Lung (tissue), 12 donors: ENCODE results near the gene FMN1. TPM values are rescaled to one million over a fixed set of nuclear protein-coding genes. Genes with fewer than 3 reads are reported as not detected.

Experiments used
- ATAC-seq: fragments of 200-7000 bp; cut with Tn5 transposase; one replicate; pipeline ENCODE4 v1.9.1; 2020; ENCODE audit warnings: moderate number of reproducible peaks; ENCODE audit not compliant: insufficient read depth, low FRiP score
- DNase-seq, 3 donors: peaks; one replicate each; pipeline ENCODE4 v3.0.0-alpha.2; 2013 to 2017
- H3K27ac ChIP-seq, 2 donors: one replicate each; pipeline ENCODE4 v1.5.1; 2013; ENCODE audit warnings: mild to moderate bottlenecking in 2 of 2, moderate library complexity in 2 of 2, control low read depth in 1 of 2, inconsistent platforms in 1 of 2, low read depth in 1 of 2, low read length in 1 of 2
- H3K27me3 ChIP-seq, 3 donors: one replicate each; pipeline ENCODE4 v1.5.1; 2013; ENCODE audit warnings: low read length in 2 of 3; ENCODE audit not compliant: control insufficient read depth in 3 of 3, insufficient read depth in 3 of 3
- H3K36me3 ChIP-seq, 4 donors: one replicate each; pipeline ENCODE4 v1.5.1; 2013; ENCODE audit warnings: low read length in 4 of 4, mild to moderate bottlenecking in 1 of 4, moderate library complexity in 1 of 4; ENCODE audit not compliant: control insufficient read depth in 4 of 4, insufficient read depth in 4 of 4
- H3K4me1 ChIP-seq, 5 donors: one replicate each; pipeline ENCODE4 v1.5.1; 2013; ENCODE audit warnings: low read length in 5 of 5, mild to moderate bottlenecking in 2 of 5, moderate library complexity in 1 of 5; ENCODE audit not compliant: control insufficient read depth in 5 of 5, insufficient read depth in 5 of 5
- H3K4me3 ChIP-seq: one replicate; pipeline ENCODE4 v1.5.1; 2013; ENCODE audit warnings: mild to moderate bottlenecking, control low read depth, moderate library complexity
- H3K9ac ChIP-seq, 2 donors: one replicate each; pipeline ENCODE4 v1.5.1; 2013; ENCODE audit warnings: low read length in 2 of 2, control low read depth in 1 of 2; ENCODE audit not compliant: insufficient read depth in 1 of 2
- H3K9me3 ChIP-seq, 4 donors: one replicate each; pipeline ENCODE4 v1.5.1; 2013; ENCODE audit warnings: low read length in 3 of 4, mild to moderate bottlenecking in 1 of 4, moderate library complexity in 1 of 4; ENCODE audit not compliant: control insufficient read depth in 4 of 4, insufficient read depth in 3 of 4
- CTCF ChIP-seq: IDR thresholded peaks from 2 replicates; pipeline ENCODE4 v1.5.1; 2012; ENCODE audit warnings: mild to moderate bottlenecking; ENCODE audit errors: control extremely low read depth, extremely low read depth
- WGBS, 2 donors: extraction: QIAGEN DNeasy Blood & Tissue Kit; methylation state at CpG; one replicate each; pipeline ENCODE4 v1.1.7; 2013; 5-methylcytosine and 5-hydroxymethylcytosine counted together
- polyA plus RNA-seq, 2 donors: library from polyadenylated mRNA; stranded (reverse); fragments of 200-250 nt; gene quantifications; one replicate each; pipeline ENCODE4 v1.2.1, GENCODE V29; 2013
- total RNA-seq, 2 donors: library from RNA; depleted of rRNA in 1 of 2; stranded (reverse); fragments of >200 nt in 1 of 2; gene quantifications; one replicate each; pipeline ENCODE4 v1.2.1, GENCODE V29; 2014 to 2021
- donor health status: control.
- donor health status: control.
- donor health status: Bipolar disorder and iron deficiency.
- donor health status: healthy.
- donor health status: DM: yes; HTN: yes; CAD: no.

The FMN1 gene
- total and polyA plus RNA-seq, 4 donors = 4.6 to 45.2 (median 15.7) TPM

- no peaks in the 10 kb centered on the region for H3K27me3 ChIP-seq
These were observed 85.2 kb downstream of the FMN1 start for GRCh38 chr15:33109345-33109744.

GRCh38 chr15:33108518-33108917, 86.0 kb downstream of the FMN1 start:
- no peak overlapping the region for H3K4me3 ChIP-seq
- H3K36me3 ChIP-seq = no peaks in the 10 kb centered on the region
- H3K9me3 ChIP-seq = no peaks in the 10 kb centered on the region
- DNase-seq = no peak
- peaks cover 0 to under 1% (median 0%) of the 10 kb centered on the region in 5 donors for H3K4me1 ChIP-seq
- TF ChIP-seq CTCF = no peak
- no peak overlapping the region for H3K9ac ChIP-seq
- no peak for ATAC-seq
- no peaks in the 10 kb centered on the region for H3K27me3 ChIP-seq
- no peak overlapping the region for H3K27ac ChIP-seq

More at GRCh38 chr15:33109345-33109744, 85.2 kb downstream of the FMN1 start:
- DNase-seq = no peak
- WGBS, 2 donors = 93 to 94% methylated on average over 4 of the region's 4 CpGs
- no peak for ATAC-seq
- no peak overlapping the region for H3K4me3 ChIP-seq
- H3K36me3 ChIP-seq = no peaks in the 10 kb centered on the region
- H3K4me1 ChIP-seq = peaks cover 0 to 9% (median 0%) of the 10 kb centered on the region in 5 donors
- H3K9ac ChIP-seq = no peak overlapping the region
- no peak for TF ChIP-seq CTCF
- H3K9me3 ChIP-seq = no peaks in the 10 kb centered on the region
- no peak overlapping the region for H3K27ac ChIP-seq

GRCh38 chr15:33107950-33108349, 86.6 kb downstream of the FMN1 start:
- WGBS, 2 donors = 76 to 94% methylated on average over 2 of the region's 2 CpGs
- no peak for ATAC-seq

More at GRCh38 chr15:33107950-33108349, 86.6 kb downstream of the FMN1 start:
- H3K4me1 ChIP-seq = no peaks in the 10 kb centered on the region
- no peaks in the 10 kb centered on the region for H3K36me3 ChIP-seq
- no peak overlapping the region for H3K9ac ChIP-seq
- no peaks in the 10 kb centered on the region for H3K9me3 ChIP-seq
- no peak for TF ChIP-seq CTCF
- H3K27ac ChIP-seq = no peak overlapping the region
- no peak overlapping the region for H3K4me3 ChIP-seq
- H3K27me3 ChIP-seq = no peaks in the 10 kb centered on the region
- DNase-seq = no peak
